ENCODE data around the gene LLCFC1.

GRCh38 chr7:142956951-142957623 lies 17.8 kb downstream of the LLCFC1 start:
- TF ChIP-seq EZH2 (IDR thresholded peaks at IDR 0.05; ENCODE audit: borderline replicate concordance), result no peak
- TF ChIP-seq, protein P1, sequence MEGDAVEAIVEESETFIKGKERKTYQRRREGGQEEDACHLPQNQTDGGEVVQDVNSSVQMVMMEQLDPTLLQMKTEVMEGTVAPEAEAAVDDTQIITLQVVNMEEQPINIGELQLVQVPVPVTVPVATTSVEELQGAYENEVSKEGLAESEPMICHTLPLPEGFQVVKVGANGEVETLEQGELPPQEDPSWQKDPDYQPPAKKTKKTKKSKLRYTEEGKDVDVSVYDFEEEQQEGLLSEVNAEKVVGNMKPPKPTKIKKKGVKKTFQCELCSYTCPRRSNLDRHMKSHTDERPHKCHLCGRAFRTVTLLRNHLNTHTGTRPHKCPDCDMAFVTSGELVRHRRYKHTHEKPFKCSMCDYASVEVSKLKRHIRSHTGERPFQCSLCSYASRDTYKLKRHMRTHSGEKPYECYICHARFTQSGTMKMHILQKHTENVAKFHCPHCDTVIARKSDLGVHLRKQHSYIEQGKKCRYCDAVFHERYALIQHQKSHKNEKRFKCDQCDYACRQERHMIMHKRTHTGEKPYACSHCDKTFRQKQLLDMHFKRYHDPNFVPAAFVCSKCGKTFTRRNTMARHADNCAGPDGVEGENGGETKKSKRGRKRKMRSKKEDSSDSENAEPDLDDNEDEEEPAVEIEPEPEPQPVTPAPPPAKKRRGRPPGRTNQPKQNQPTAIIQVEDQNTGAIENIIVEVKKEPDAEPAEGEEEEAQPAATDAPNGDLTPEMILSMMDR (IDR thresholded peaks at IDR 0.05; ENCODE audit: poor library complexity), result no peak
- TF ChIP-seq EZH2phosphoT487 (IDR thresholded peaks at IDR 0.05; ENCODE audit: low read depth, severe bottlenecking, unreplicated experiment), result no peak

All from hepatocyte (in vitro differentiated cells).